Mesendoderm (in vitro differentiated cells): ENCODE measurements around the gene TMEM109.

Source experiments
- DNase-seq: peaks from one replicate; pipeline ENCODE4 v3.0.0; 2013
- H2AK5ac ChIP-seq: 2 replicates; pipeline ENCODE4 v1.6.1; 2013; ENCODE audit warnings: low read length, inconsistent platforms
- H2BK120ac ChIP-seq: 2 replicates; pipeline ENCODE4 v1.6.1; 2013; ENCODE audit warnings: low read depth, mild to moderate bottlenecking, low read length, moderate library complexity, mixed read lengths
- H2BK15ac ChIP-seq: replicated peaks from 2 replicates; pipeline ENCODE4 v1.6.1; 2013; ENCODE audit warnings: low read depth, mild to moderate bottlenecking, moderate library complexity
- H2BK5ac ChIP-seq: 2 replicates; pipeline ENCODE4 v1.6.1; 2013; ENCODE audit warnings: low read length, inconsistent platforms
- H3K18ac ChIP-seq: 2 replicates; pipeline ENCODE4 v1.6.1; 2013; ENCODE audit warnings: mild to moderate bottlenecking, low read length, mixed read lengths
- H3K23ac ChIP-seq: one replicate; pipeline ENCODE4 v1.6.1; 2013; ENCODE audit warnings: low read length
- H3K27ac ChIP-seq: 2 replicates; pipeline ENCODE4 v1.5.1; 2013; ENCODE audit warnings: low read depth, mild to moderate bottlenecking, inconsistent platforms, low read length, moderate library complexity
- H3K27me3 ChIP-seq: 2 replicates; pipeline ENCODE4 v1.6.1; 2013; ENCODE audit warnings: low read length, control low read depth, mild to moderate bottlenecking, inconsistent platforms; ENCODE audit not compliant: insufficient read depth, poor library complexity
- H3K36me3 ChIP-seq: 2 replicates; pipeline ENCODE4 v1.6.1; 2013; ENCODE audit warnings: low read length, inconsistent platforms; ENCODE audit not compliant: control insufficient read depth, insufficient read depth
- H3K4ac ChIP-seq: one replicate; pipeline ENCODE4 v1.6.1; 2013; ENCODE audit warnings: low read depth, mild to moderate bottlenecking, low read length, moderate library complexity
- H3K4me1 ChIP-seq: 2 replicates; pipeline ENCODE4 v1.6.1; 2013; ENCODE audit warnings: low read depth, low read length, inconsistent platforms; ENCODE audit not compliant: control insufficient read depth
- H3K4me2 ChIP-seq: 2 replicates; pipeline ENCODE4 v1.6.1; 2013; ENCODE audit warnings: low read length
- H3K4me3 ChIP-seq: 2 replicates; pipeline ENCODE4 v1.5.1; 2013; ENCODE audit warnings: mild to moderate bottlenecking, low read length
- H3K56ac ChIP-seq: one replicate; pipeline ENCODE4 v1.6.1; 2013; ENCODE audit warnings: low read length
- H3K79me1 ChIP-seq: 2 replicates; pipeline ENCODE4 v1.6.1; 2013; ENCODE audit warnings: low read length, inconsistent platforms
- H3K79me2 ChIP-seq: 2 replicates; pipeline ENCODE4 v1.6.1; 2013; ENCODE audit warnings: mild to moderate bottlenecking, low read length; ENCODE audit not compliant: control insufficient read depth, insufficient read depth
- H3K9ac ChIP-seq: 2 replicates; pipeline ENCODE4 v1.6.1; 2013; ENCODE audit warnings: low read length, inconsistent platforms
- H4K5ac ChIP-seq: one replicate; pipeline ENCODE4 v1.6.1; 2013; ENCODE audit warnings: low read length
- H4K8ac ChIP-seq: one replicate; pipeline ENCODE4 v1.6.1; 2013; ENCODE audit warnings: low read depth, mild to moderate bottlenecking, control low read depth, low read length, moderate library complexity
- WGBS: extraction: QIAGEN DNeasy Blood & Tissue Kit; methylation state at CpG from one replicate; pipeline ENCODE4 v1.1.7; 2013; ENCODE audit warnings: low lambda C conversion rate, missing lambda C conversion rate; ENCODE audit not compliant: insufficient coverage; ENCODE audit errors: extremely low coverage; 5-methylcytosine and 5-hydroxymethylcytosine counted together

The TMEM109 gene

DNA sequence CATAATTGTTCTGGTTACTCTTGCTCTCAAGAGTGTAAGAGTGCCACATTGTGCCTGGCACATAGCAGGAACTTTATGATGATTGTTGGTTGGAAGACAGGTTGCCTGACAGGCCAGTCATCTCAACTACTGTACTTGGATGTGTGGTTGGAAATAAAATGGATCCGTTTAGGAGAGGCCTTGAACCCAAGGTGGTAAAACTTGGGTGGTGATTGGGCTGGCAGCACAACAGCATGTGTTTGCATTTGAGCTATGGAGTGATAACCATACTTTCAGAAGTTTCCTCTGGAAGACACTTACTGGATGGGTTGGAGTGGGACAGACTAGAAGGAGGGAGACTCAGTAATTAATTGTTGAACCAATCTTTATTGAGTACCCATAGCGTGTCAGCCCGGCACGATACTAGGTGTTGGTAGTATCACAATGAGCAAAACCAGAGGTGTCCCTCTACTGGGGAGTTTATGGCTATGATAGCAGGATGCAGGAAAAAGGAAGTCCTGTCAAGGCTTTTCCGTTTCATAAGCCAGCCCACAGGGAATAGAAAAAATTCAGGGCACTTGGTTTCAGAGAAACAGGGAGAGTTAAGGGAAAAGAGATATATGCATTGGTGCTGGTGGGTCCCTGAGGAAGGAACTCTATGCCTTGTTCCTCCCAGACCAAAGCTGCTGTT, 3.1 kb upstream of the TMEM109 start:
- Histone ChIP-seq H3K4me2 (no peak overlapping the region), H2BK5ac (no peak overlapping the region), H2BK120ac (no peak overlapping the region), H3K36me3 (no peaks in the 10 kb centered on the region), H3K4ac (no peak overlapping the region), H2BK15ac (no peak overlapping the region), H3K79me1 (no peaks in the 10 kb centered on the region), H3K56ac (no peak overlapping the region), H3K18ac (no peak overlapping the region), H3K27me3 (no peaks in the 10 kb centered on the region), H3K4me1 (peaks cover 3% of the 10 kb centered on the region), H4K5ac (no peak overlapping the region), H2AK5ac (no peak overlapping the region), H3K4me3 (no peak overlapping the region), H3K27ac (no peak overlapping the region), H3K23ac (no peak overlapping the region), H3K79me2 (peaks cover 3% of the 10 kb centered on the region), H4K8ac (no peak overlapping the region), H3K9ac (no peak overlapping the region)
- WGBS, result no CpG with 5 or more reads among the region's 5 CpGs
- peak; percentile 25 for DNase-seq

GRCh38 chr11:60912223-60912850, 1.6 kb upstream of the TMEM109 start:
- H4K5ac ChIP-seq, result no peak overlapping the region
- no peaks in the 10 kb centered on the region for H3K27me3 ChIP-seq
- no peak overlapping the region for H3K4me3 ChIP-seq
- no peak overlapping the region for H3K9ac ChIP-seq
- H2BK5ac ChIP-seq, result no peak overlapping the region
- no peak overlapping the region for H2BK120ac ChIP-seq
- H3K27ac ChIP-seq, result no peak overlapping the region
- H3K4me2 ChIP-seq, result no peak overlapping the region
- no peak overlapping the region for H3K23ac ChIP-seq
- no peak overlapping the region for H3K18ac ChIP-seq
- peaks cover 5% of the 10 kb centered on the region for H3K79me1 ChIP-seq
- DNase-seq, result no peak
- peaks cover 8% of the 10 kb centered on the region for H3K79me2 ChIP-seq
- H4K8ac ChIP-seq, result no peak overlapping the region
- H2AK5ac ChIP-seq, result no peak overlapping the region
- H3K4ac ChIP-seq, result no peak overlapping the region
- no peak overlapping the region for H2BK15ac ChIP-seq
- WGBS, result no CpG with 5 or more reads among the region's 12 CpGs
- peaks cover 7% of the 10 kb centered on the region for H3K4me1 ChIP-seq
- no peaks in the 10 kb centered on the region for H3K36me3 ChIP-seq
- peak overlapping the region; percentile 62 for H3K56ac ChIP-seq

- peaks cover 9% of the 10 kb centered on the region for H3K79me2 ChIP-seq
- H3K36me3 ChIP-seq, result no peaks in the 10 kb centered on the region
- no peak overlapping the region for H3K4me2 ChIP-seq
- H3K79me1 ChIP-seq, result peaks cover 6% of the 10 kb centered on the region
- no peak overlapping the region for H3K4me3 ChIP-seq
- H2BK120ac ChIP-seq, result no peak overlapping the region
- peak overlapping the region; percentile 12 for H3K27ac ChIP-seq
- H2BK15ac ChIP-seq, result no peak overlapping the region
- DNase-seq, result no peak
- H4K8ac ChIP-seq, result no peak overlapping the region
- no peak overlapping the region for H4K5ac ChIP-seq
- WGBS, result no CpG with 5 or more reads among the region's 22 CpGs
- H3K9ac ChIP-seq, result peak overlapping the region; percentile 69
- peak overlapping the region; percentile 94 for H3K56ac ChIP-seq
- H3K23ac ChIP-seq, result no peak overlapping the region
- no peak overlapping the region for H2BK5ac ChIP-seq
- no peaks in the 10 kb centered on the region for H3K27me3 ChIP-seq
- H2AK5ac ChIP-seq, result no peak overlapping the region
- peak overlapping the region; percentile 44 for H3K18ac ChIP-seq
- peaks cover 9% of the 10 kb centered on the region for H3K4me1 ChIP-seq
- no peak overlapping the region for H3K4ac ChIP-seq
Measured at GRCh38 chr11:60912851-60913528, 968 bp upstream of the TMEM109 start.

DNA sequence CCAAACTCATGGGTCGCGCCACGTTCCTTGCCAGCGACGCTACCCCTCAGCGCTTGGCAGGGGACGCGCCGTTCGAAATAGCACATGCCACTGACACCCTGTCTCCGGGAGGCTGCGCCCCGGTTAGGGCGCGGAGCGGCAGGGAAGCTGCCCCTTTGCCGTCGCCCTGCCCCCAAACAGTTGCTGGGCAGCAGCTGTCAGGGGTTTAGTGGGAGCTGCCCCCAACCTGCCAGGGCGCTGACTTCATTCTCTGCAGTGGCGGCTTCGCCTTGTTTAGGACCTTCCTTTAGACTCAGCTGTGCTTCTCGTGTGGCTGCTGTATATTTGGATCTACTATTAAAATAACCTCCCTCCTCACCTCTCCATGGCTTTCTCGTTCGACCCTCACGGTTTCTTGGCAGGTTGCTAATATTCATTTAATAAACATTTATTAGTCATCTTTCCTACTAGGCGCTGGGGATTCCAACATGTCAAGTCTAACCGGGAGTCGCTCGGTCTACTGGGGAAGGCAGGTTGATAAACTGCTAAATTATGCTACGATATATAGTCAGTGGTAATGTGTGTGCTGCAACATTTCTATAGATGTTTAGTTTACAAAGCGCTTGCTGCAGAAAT, 782 bp downstream of the TMEM109 start:
- H2AK5ac ChIP-seq, result no peak overlapping the region
- H3K9ac ChIP-seq, result peak overlapping the region; percentile 69
- H3K4me2 ChIP-seq, result peak overlapping the region; percentile 74
- no peaks in the 10 kb centered on the region for H3K36me3 ChIP-seq
- H3K23ac ChIP-seq, result no peak overlapping the region
- WGBS, result no CpG with 5 or more reads among the region's 31 CpGs
- H3K56ac ChIP-seq, result peak overlapping the region; percentile 94
- H3K4me3 ChIP-seq, result peak overlapping the region; percentile 61
- H3K18ac ChIP-seq, result no peak overlapping the region
- peaks cover 10% of the 10 kb centered on the region for H3K79me1 ChIP-seq
- H3K27ac ChIP-seq, result no peak overlapping the region
- peak; percentile 35 for DNase-seq
- H3K27me3 ChIP-seq, result no peaks in the 10 kb centered on the region
- no peak overlapping the region for H4K5ac ChIP-seq
- peaks cover 15% of the 10 kb centered on the region for H3K4me1 ChIP-seq
- no peak overlapping the region for H2BK120ac ChIP-seq
- no peak overlapping the region for H2BK5ac ChIP-seq
- H4K8ac ChIP-seq, result no peak overlapping the region
- H2BK15ac ChIP-seq, result no peak overlapping the region
- no peak overlapping the region for H3K4ac ChIP-seq
- peaks cover 9% of the 10 kb centered on the region for H3K79me2 ChIP-seq

- no peak overlapping the region for H2BK15ac ChIP-seq
- peak overlapping the region; percentile 69 for H3K9ac ChIP-seq
- no peak overlapping the region for H3K23ac ChIP-seq
- peak overlapping the region; percentile 74 for H3K4me2 ChIP-seq
- H3K27ac ChIP-seq, result peak overlapping the region; percentile 19
- peak overlapping the region; percentile 80 for H2AK5ac ChIP-seq
- DNase-seq, result peak; percentile 86
- peaks cover 9% of the 10 kb centered on the region for H3K79me2 ChIP-seq
- no peak overlapping the region for H4K5ac ChIP-seq
- H4K8ac ChIP-seq, result no peak overlapping the region
- peaks cover 15% of the 10 kb centered on the region for H3K4me1 ChIP-seq
- no peak overlapping the region for H2BK120ac ChIP-seq
- no peaks in the 10 kb centered on the region for H3K27me3 ChIP-seq
- H2BK5ac ChIP-seq, result no peak overlapping the region
- peaks cover 10% of the 10 kb centered on the region for H3K79me1 ChIP-seq
- H3K56ac ChIP-seq, result peak overlapping the region; percentile 89
- H3K36me3 ChIP-seq, result no peaks in the 10 kb centered on the region
- no CpG with 5 or more reads among the region's 17 CpGs for WGBS
- no peak overlapping the region for H3K4ac ChIP-seq
- H3K18ac ChIP-seq, result no peak overlapping the region
- H3K4me3 ChIP-seq, result peak overlapping the region; percentile 25
Measured at GRCh38 chr11:60915248-60915914, 1.4 kb downstream of the TMEM109 start.
